ENCODE data around the gene PTEN.

DNA sequence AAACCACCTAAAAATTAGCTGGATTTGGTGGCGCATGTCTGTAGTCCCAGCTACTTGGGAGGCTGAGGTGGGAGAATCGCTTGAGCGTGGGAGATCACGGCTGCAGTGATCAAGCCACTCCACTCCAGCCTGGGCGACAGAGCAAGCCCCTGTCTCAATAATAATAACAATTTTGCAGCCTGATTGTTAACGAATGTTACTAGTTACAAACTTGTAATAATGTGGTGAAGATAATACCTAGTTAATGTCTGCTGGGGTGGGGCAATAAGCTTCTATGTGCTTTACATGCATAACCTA lies 44.2 kb upstream of the PTEN start:
- TF ChIP-seq, protein P1, sequence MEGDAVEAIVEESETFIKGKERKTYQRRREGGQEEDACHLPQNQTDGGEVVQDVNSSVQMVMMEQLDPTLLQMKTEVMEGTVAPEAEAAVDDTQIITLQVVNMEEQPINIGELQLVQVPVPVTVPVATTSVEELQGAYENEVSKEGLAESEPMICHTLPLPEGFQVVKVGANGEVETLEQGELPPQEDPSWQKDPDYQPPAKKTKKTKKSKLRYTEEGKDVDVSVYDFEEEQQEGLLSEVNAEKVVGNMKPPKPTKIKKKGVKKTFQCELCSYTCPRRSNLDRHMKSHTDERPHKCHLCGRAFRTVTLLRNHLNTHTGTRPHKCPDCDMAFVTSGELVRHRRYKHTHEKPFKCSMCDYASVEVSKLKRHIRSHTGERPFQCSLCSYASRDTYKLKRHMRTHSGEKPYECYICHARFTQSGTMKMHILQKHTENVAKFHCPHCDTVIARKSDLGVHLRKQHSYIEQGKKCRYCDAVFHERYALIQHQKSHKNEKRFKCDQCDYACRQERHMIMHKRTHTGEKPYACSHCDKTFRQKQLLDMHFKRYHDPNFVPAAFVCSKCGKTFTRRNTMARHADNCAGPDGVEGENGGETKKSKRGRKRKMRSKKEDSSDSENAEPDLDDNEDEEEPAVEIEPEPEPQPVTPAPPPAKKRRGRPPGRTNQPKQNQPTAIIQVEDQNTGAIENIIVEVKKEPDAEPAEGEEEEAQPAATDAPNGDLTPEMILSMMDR (IDR thresholded peaks at IDR 0.05; ENCODE audit: insufficient read depth, low read depth, low read length), result no peak
- no peak for TF ChIP-seq EZH2 (IDR thresholded peaks at IDR 0.05; ENCODE audit: insufficient read depth, low read length)
